Astrocyte of the cerebellum (primary cell): ENCODE data around the gene RPP30.
A peak's percentile ranks its signal among the peaks of the same experiment; 100 is the strongest.

Experiments
- DNase-seq: peaks from one replicate; pipeline ENCODE4 v3.0.0-alpha.2; 2011; ENCODE audit warnings: low read depth
- H3K4me3 ChIP-seq: 2 replicates; pipeline ENCODE4 v1.5.1; 2011; ENCODE audit warnings: mild to moderate bottlenecking, low read depth, low read length, moderate library complexity
- CTCF ChIP-seq: IDR thresholded peaks from 2 replicates; pipeline ENCODE4 v1.5.1; 2012; ENCODE audit warnings: low read length, low read depth, moderate library complexity, mild to moderate bottlenecking; ENCODE audit errors: missing control alignments
- in situ Hi-C: cut with HindIII; loops from 2 replicates; pipeline ENCODE4 v1.10.0; 2017; ENCODE audit warnings: low sequenced_read_pairs

RPP30 gene

GRCh38 chr10:90856964-90857634, 14.7 kb upstream of the RPP30 start:
- no peak for TF ChIP-seq CTCF
- no peak for DNase-seq
- H3K4me3 ChIP-seq: peak overlapping the region; percentile 60
- in situ Hi-C loops: no loop called here

DNA sequence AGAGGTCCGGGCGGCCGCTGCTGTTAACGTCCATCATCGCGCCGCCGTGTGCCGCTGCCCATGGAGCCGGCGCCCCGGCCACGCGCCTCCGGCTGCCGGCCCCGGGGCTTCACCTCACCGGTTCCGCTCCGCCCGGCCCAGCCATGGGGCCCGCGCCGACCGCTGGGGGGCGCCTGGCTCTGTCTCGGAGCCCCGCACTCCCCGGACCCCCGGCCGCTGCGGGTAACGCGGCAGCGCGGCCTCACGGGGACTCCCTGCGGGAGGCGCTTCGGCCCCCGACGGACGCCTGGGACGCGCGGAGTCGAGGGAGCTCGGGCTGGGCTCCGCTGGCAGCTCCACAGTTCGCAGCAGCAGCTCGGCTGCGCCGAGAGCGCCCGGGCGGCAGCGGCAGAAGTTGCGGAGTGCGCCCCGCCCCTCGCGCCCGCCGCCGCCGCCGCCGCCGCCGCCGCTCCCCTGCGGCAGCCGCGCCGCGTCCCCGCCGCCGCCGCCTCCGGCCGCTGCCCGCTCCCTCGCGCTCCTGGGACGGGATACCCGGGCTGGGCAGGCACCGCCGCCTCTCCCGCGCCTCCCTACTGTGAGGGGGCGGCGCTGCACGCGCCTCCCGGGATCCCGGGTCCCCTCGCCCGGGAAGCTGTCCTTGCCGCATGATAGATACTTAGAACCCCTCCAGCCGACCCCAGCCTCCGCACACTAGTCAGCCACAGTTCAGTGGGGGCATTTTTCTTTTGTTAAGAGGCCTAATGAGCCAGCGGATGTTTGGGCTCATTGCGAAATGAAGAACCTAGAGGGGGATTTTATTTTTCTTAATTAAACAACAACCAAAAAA, 13.9 kb upstream of the RPP30 start, which contains the start of gene HTR7:
TSS of gene HTR7 (minus strand) at position 405 of the 826 bp plus-strand sequence. CDS start at position 37, 368 bp downstream.
- DNase-seq: no peak
- in situ Hi-C loops: no loop called here
- peak within 1 kb of the TSS; percentile 60 for H3K4me3 ChIP-seq
- TF ChIP-seq CTCF: peak; percentile 54

GRCh38 chr10:90858461-90858968, 13.3 kb upstream of the RPP30 start:
- no peak for TF ChIP-seq CTCF
- in situ Hi-C loops: no loop called here
- no peak for DNase-seq
- H3K4me3 ChIP-seq: peak overlapping the region; percentile 60

DNA sequence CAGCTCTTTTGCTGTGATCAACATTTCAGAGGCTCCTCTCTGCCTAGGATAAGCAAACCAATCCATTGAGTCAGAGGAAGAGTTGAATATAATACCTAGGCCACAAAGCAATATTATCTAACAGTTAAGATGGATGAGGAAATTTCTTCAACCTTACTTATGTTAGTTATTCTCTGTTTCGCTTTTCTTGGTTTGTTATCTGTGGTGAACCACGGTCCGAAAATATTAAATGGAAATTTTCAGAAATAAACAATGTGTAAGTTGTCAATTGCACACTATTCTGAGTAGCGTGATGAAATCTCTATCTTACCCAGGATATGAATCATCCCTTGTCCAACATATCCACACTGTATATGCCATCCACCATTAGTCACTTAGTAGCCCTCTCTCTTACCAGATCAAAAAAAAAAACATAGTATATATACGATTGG, 12.4 kb upstream of the RPP30 start:
- no peak for TF ChIP-seq CTCF
- no peak for DNase-seq
- in situ Hi-C loops: no loop called here

GRCh38 chr10:90860790-90861189, 11.0 kb upstream of the RPP30 start:
- no peak overlapping the region for H3K4me3 ChIP-seq
- TF ChIP-seq CTCF: no peak
- in situ Hi-C loops: no loop called here
- DNase-seq: no peak

More for the DNA sequence above, 12.4 kb upstream of the RPP30 start:
- no peak overlapping the region for H3K4me3 ChIP-seq

GRCh38 chr10:90862908-90863514, 8.8 kb upstream of the RPP30 start:
- no peak overlapping the region for H3K4me3 ChIP-seq
- no peak for DNase-seq
- peak; percentile 83 for TF ChIP-seq CTCF
- in situ Hi-C loops: no loop called here
